NCI-H1092 treated with DMSO at 0.1 percent for 48 hours (cell line): Measurements from ENCODE around the gene KRTAP4-6.
"Not testable (repeated sequence)": the region's sequence is repeated elsewhere in the genome, so short reads cannot be mapped to it uniquely, and the experiment has no call there.

Experiments used
- DNase-seq: peaks from one replicate; lab custom pipeline; 2025; lab: John Stamatoyannopoulos, UW

Gene KRTAP4-6

DNA sequence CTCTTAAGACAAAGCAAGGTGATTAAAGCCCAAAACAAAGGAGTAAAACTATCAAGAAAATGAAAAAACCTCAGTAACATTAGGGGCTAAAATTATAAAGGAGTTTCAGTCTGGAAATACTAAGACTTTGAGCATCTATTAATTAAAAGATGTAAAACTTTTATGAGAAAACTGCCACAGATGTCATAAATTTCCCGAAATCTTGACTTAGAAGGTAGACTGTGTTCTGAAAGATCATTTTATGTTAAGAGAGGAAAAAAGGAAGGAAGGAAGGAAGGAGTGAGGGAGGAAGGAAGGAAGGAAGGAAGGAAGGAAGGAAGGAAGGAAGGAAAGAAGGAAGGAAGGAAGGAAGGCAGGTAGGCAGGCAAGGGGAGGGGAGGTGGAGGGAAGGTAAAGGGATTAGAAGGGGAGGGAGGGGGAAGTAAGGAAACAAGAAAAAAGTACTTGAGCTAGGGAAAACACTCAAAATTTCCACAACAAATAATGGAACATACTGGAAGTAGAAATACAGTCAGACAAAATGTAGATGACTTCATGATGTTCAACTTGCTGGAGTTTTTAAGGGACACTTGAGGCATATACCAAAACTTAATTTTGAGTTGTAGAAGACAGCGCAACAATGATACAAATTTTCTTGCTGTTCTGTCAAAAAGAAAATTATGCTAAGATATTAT lies 7.3 kb upstream of the KRTAP4-6 start:
- no peak for DNase-seq

DNA sequence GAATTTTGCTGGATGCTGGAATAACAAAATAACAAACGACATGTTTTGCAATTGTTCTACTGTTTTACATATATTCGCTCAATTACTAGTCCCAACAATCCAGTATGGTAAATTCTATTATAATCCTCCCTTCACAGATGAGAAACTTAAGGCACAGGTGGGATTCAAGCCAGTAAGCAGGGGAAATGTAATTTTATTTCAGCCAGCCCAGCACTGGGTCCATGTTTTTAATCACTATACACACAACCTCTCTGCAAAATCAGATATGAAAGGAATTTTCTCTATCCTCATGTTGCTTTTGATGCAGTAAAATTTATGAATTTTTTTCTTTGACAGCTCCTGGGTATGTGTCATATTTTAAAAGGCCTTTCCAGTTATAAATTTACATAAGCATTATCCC lies 4.9 kb upstream of the KRTAP4-6 start:
- DNase-seq, result no peak

DNA sequence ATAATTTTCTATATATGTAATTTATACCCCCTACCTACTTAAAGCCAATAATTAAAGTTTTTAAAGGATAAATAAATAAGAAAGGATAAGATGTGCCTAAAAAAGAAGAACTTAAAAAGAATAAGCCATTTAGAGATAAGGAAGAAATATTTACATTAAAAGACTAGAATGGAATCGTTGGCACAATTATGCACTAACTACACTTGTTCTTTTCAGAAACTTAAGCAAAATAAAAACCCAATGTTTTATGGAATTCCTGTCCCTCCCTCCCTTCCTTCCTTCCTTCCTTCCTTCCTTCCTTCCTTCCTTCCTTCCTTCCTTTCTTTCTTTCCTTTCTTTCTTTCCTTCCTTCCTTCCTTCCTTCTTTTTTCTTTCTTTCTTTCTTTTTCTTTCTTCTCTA lies 4.5 kb upstream of the KRTAP4-6 start:
- no peak for DNase-seq

DNA sequence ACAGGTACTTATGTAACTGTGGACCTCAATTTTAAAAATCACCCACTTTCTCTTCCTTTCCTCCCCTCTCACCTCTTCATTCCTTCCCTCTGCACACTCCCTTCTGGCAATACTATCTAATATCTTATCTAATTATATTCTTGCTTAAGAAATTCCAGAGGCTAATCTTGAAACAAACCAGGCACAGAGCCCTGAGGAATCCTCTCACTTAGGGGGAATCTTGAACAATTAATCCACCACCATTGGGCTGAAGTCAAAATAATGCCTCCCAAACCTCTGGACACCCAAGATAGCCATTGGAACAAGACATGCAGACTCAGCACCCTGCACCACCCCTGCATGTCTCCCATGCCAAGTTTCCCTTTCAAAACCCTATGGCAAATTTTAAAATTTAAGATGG lies 1.0 kb upstream of the KRTAP4-6 start:
- DNase-seq, result no peak

DNA sequence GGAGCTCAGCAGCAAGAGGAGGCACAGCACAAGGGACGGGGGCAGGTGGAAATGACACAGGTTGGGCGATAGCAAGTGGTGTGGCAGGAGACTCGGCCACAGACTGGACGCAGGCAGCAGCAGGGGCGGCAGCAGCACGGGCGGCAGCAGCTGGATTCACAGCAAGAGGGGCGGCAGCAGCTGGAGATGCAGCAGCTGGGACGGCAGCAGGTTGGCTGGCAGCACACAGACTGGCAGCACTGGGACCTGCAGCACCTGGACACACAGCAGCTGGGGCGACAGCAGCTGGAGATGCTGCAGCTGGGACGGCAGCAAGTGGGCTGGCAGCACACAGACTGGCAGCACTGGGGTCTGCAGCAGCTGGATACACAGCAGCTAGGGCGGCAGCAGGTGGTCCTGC lies 479 bp downstream of the KRTAP4-6 start:
- DNase-seq, result not testable (repeated sequence)

DNA sequence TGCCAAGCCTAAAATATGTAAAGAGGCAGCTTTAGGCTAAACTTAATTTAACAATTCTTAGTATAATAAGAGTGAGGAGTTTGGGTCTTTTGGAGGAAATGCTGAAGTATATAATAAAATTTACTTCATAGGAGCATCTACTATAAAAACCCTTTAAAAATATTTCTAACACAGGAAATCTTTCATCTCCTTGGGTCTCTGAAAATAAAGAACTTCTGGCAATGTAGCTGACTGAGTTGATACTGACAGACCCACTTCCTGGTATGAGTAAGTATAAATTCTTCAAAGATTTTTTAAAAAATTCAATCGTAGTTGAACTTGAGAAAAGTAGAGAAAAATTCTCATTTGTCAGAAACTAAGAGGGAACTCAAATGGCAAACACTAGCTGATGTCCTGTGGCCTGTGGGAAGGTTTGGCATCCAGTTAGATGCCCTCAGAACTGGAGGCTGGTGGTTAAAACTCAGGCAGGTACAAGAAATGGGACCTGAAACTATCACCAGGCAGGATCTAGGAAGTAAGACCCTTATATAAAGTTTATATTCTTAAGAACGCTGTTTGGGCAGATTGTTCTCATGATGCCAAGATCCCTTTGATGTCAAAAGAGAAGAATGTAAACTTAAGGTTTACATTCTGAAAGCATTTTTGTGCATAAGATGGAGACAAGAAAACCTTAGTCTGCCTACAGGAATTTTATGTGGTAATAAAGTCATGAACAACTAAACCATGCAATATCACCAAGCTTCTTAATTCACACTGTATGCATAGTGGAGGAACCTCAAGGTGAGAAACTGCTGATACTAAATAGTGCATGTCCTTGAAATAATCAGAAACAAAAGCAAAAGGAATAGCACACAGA lies 6.2 kb downstream of the KRTAP4-6 start:
- DNase-seq, result no peak

DNA sequence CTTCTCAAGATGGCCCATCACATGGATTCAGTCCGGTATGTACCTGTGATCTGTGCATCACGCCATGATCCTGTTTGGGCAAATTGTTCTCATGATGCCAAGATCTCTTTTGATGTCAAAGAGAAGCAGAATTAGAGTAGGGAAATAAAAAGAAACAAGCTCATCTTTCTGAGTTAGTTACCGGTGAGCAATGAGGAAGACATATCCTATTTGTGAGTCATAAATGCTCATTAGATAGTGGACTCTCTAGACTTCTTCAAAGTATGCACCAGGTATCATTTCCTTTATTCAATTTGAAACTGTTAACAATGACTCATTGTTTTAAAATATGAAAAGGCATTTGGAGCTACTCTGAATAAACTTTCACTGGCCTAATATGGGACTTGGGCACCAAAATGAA lies 8.4 kb downstream of the KRTAP4-6 start:
- no peak for DNase-seq

DNA sequence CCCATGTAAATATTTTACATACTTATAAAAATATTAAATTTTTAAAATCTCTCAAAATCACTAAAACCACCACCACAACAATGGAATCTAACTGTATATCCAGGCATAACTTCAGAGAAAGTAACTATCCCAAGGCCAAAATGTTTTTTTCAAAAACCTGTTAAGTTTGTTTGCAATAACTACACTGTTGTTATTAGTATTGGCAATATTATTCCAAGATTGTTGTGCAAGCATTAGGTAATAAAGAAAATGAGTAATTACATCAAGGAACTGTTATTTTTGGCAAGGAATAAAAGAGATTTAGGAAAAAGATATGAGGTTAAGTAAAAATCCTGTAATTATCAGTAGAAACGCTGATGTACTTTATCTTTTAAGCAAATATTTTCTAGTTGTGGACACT lies 13.0 kb downstream of the KRTAP4-6 start:
- DNase-seq, result no peak

DNA sequence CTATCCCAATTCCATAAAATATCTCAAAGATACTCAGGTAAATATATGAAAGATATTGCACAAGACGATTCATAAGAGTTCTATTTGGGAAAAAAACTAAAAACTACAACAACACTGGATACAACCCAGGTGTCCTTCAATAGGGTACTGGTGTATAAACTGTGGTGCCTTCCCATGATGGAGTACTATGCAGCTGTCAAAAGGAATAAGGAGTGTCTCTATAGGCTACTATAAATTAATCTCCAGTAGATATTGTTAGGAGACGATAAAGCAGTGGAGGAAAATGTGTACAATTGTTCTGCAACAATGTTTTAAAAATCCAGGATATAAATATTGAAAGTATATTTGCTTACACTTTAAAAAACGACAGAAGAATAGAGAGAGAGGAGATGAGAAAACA lies 13.9 kb downstream of the KRTAP4-6 start:
- no peak for DNase-seq

DNA sequence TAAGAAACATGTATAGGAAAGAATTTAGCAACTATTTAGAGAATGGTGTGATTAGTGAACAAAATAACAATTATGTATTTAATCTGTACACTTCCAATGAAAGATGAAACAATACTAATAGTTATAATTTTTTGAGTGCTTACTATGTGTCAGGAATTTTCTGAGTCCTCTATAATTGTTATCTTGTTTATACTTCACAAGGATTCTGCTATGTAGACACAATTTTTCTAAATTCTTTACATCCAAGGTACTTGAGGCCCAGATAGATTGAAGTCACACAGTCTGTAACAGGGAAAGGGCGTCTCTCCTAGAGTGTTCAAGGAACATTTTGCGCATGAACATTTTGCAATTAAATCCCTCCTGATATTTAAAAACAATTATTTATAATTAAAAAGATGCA lies 15.3 kb downstream of the KRTAP4-6 start:
- no peak for DNase-seq

DNA sequence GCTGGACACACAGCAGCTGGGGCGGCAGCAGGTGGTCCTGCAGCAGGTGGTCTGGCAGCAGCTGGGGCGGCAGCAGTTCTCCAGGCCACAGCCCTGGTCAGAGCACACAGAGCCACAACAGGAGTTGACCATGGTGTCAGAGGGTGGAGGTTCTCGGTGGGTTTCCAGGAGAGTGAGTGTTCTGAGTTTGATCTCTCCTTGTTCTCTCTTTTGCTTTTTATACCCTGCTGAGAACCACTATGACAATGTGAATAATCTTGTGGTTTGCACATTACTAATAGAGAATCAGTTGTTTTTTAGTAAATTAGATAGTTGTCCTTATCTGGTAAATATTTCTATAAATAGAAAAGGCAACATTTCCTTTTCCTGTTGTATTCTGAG lies 16.4 kb downstream of the KRTAP4-6 start, which contains the start of gene KRTAP4-12:
KRTAP4-12 (minus strand) TSS at position 192 of the 381 bp plus-strand sequence; CDS start at position 132, 60 bp downstream.
- not testable (repeated sequence) for DNase-seq

DNA sequence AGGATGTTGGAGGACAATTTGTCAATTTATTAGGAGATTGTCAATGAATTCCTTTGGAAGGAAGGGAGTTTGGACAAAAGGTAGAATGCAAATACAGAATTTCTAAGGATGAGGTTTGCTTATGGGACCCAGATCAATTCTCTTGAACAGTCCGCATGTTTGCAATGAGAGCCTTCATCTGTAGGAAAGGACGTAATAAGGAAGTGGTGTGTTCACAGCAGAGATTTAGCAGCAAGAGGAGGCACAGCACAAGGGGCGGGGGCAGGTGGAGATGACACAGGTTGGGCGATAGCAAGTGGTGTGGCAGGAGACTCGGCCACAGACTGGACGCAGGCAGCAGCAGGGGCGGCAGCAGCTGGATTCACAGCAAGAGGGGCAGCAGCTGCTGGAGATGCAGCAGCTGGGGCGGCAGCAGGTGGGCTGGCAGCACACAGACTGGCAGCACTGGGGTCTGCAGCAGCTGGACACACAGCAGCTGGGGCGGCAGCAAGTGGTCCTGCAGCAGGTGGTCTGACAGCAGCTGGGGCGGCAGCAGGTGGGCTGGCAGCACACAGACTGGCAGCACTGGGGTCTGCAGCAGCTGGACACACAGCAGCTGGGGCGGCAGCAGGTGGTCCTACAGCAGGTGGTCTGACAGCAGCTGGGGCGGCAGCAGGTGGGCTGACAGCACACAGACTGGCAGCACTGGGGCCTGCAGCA lies 16.9 kb downstream of the KRTAP4-6 start:
- not testable (repeated sequence) for DNase-seq

DNA sequence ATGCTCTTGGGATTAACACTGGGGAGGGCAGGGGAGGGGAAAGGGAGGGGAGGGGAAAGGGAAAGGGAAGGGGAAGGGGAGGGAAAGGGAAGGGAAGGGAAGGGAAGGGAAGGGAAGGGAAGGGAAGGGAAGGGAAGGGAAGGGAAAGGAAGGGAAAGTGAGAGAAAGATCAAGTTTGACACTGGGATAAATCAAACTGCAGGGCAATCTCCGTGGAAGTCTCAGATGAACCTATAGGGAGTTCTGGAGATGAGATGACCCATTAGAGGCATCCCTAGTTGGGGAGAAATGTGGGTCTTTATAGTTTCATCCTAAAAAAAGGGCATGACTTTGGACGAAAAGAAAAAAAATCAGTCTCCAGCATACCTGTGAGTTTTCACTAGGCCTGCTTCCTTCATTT lies 18.6 kb downstream of the KRTAP4-6 start:
- DNase-seq, result no peak

DNA sequence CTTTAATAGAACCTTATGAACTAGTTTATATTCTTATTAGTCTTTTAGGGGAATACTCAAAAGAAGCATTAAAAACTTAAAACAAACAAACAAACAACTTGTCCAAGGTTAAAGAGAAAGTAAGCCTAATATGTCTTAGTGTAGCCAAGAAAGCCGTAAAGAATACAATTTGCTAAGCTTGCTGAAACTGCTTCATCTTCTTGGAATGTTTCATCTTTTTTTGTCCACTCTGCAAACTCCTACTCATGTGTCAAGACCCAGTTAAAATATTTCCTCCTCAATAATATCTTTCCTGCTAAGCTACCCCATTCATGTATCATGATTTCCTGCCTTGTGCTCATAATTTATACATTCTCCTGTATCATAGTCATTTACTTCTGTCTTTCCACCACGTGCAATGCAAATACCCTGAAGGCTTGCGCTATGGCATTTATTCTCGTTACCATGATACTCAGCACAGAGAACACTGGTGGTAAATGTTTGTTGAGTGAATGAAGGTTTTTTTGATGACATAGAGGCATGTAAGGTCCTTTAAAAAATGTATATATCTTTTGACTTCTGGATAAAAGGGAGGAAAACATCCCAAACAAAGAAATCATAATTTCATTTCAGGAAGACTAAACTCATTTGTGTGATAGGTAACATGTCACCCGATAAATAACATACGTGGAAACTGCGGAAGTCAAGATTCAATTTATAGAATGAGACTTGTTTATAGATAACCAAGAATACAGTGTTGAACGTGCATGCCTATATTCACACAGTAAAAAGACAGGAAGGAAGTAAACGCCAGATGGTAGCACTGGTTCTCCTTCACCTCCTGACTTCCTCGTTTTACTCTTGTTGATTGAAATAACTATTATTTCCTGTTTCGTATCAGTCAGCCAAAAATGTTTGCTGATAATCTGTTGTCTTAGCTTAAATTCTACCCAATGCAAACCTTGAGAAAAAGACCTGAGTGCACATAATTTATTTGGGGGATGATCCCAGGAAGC lies 20.4 kb downstream of the KRTAP4-6 start:
- DNase-seq, result not testable (repeated sequence)

DNA sequence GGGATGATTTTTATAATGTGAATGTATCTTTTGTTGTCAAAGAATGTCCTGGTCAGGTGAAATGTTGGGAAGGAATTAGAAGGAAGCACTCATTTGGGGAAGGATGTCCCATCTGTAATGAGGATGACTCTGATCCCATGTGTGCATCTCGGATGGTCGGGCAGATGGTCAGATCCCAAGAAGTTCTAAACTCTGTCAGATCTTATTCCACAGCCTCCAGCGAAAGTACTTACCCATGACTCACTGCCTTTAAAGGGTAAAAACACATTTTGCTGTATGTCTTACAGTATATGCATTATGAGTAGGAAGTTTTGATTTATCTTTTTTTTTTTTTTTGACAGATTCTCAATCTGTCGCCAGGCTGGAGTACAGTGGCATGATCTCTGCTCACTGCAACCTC lies 21.6 kb downstream of the KRTAP4-6 start:
- no peak for DNase-seq

DNA sequence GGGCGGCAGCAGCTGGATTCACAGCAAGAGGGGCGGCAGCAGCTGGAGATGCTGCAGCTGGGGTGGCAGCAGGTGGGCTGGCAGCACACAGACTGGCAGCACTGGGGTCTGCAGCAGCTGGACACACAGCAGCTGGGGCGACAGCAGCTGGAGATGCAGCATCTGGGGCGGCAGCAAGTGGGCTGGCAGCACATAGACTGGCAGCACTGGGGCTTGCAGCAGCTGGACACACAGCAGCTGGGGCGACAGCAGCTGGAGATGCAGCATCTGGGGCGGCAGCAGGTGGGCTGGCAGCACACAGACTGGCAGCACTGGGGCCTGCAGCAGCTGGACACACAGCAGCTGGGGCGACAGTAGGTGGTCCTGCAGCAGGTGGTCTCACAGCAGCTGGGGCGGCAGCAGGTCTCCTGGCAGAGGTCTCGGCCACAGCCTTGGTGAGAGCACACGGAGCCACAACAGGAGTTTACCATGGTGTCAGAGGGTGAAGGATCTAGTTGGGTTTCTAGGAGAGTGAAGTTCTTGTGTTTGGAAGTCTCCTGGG lies 22.4 kb downstream of the KRTAP4-6 start, which contains the start of gene KRTAP4-11:
KRTAP4-11 (minus strand) TSS at position 528 of the 541 bp plus-strand sequence; CDS start at position 470, 58 bp downstream.
- not testable (repeated sequence) for DNase-seq

DNA sequence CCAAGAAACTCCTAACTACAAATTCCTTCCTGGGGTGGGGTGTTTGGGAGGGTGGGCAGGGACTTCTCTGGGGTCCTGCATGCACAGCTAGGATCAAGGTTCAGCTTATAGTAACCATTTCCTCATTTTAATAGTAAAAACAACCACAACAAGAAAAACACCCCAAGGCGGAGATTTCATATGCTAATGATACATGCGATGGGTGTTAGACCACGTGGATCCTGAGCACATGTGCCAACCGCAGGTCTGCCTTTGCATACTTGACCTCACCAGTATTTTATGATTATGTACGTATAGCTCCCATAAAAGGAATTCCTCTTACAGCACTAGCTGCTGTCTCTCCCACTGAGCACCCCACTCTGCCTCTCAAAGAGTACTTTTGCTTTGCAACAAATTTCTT lies 24.0 kb downstream of the KRTAP4-6 start:
- DNase-seq, result no peak

DNA sequence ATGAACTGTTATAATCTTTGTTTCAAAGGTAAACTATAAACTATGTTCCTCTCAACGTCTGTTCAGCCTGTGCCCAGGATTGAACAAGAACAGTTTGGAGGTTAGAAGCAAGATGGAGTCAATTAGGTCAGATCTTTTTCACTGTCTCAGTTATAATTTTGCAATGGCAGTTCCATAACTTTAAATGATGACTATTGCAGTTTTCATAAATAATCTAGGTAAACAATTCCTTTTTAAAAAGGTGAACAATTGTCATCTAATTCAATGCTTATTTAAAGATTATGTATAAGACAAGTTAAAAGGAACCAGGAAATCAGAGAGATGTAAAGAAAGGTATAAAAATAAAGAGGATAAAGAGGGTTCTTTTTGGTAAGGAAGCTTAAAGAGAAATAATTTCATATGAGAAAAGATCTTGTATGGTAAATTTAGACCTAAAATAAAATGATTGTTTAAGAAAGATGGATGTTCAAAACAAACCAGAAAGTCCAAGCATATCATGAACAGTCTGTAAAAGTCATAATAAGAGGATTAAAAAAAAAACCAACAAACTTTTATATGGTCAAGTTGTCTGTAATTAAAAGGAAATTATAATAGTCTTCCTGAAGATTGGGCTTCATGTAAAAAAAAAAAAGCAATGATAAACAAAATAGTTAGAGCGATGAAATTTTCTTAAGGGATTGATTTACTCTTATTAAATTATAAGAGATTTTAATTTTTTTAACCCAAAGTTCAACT lies 29.0 kb downstream of the KRTAP4-6 start:
- DNase-seq, result no peak

DNA sequence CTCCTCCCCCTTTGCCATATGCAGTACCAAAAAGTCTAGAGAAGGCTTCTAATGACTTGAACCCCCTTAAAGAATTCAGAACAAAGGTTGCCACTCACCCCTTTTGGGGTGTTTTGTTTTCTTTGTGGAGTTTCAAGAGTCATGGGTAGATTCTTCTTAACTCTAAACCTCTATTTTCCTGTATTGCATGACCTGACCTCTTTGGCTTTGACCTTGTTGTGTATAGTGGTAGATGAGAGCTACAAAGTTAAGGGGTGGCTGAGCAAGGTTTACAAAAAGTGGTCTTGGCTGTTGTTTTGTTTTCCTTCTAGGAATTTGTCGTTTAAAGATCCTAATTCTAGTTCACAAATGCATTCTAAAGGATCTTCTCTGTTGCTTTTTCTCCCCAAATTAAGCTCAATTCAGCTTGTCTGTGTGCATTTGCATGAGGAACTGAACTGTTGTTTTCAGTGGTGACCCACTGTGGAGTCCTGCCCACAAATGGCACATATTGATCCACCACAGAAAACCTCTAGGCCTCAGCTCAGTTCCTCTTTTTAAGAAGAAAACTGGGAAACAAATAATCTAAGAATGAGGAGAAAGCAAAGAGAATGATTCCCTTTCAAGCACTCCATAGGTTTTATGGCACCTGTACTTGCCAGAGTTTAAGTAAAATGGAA lies 31.5 kb downstream of the KRTAP4-6 start:
- not testable (repeated sequence) for DNase-seq

DNA sequence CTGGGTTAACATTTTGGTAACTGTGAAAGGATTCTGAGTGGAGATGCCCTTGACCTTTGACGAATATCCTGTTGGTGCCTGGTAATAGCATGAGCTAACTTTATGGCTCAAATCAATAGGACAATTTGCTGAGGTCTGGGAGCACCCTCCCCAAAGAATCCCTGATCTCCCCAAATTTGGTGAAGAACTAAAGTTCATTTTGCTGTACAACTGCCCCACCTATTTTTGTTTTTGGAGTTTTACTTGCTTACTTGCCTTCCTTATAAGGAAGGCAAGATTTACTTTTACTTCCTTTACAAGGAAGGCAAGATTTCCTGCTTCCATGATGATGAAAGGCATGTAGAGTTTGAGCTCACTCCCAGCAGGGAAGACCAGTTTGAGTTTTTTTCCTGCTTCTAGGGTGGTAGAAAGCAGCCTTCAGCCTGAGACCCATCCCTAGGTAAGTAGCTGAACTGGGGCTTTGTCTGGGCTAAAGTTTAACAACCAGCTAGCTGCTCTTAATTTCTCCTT lies 32.3 kb downstream of the KRTAP4-6 start:
- DNase-seq, result no peak
